Ishikawa (cell line): ENCODE results near the gene ATG2B.

Source experiments
- CEBPB ChIP-seq: IDR thresholded peaks from 2 replicates; pipeline ENCODE4 v1.6.1; 2012
- CREB1 ChIP-seq: IDR thresholded peaks from 2 replicates; pipeline ENCODE4 v1.6.1; 2012; ENCODE audit warnings: low read depth
- EGR1 ChIP-seq: IDR thresholded peaks from 2 replicates; pipeline ENCODE4 v1.6.1; 2012
- EP300 ChIP-seq: IDR thresholded peaks from 2 replicates; pipeline ENCODE4 v1.6.1; 2012; ENCODE audit warnings: borderline replicate concordance
- RAD21 ChIP-seq: IDR thresholded peaks from 2 replicates; pipeline ENCODE4 v1.6.1; 2012; ENCODE audit warnings: low read depth
- TCF12 ChIP-seq: IDR thresholded peaks from 2 replicates; pipeline ENCODE4 v1.6.1; 2012; ENCODE audit warnings: low read depth

- no peak for TF ChIP-seq CEBPB
- no peak for TF ChIP-seq EGR1
- no peak for TF ChIP-seq TCF12
- TF ChIP-seq RAD21: no peak
- TF ChIP-seq EP300: no peak
- TF ChIP-seq CREB1: no peak
Observed at GRCh38 chr14:96349286-96350075, 13.7 kb downstream of the ATG2B start.
